ENCODE results near the gene RD3L.
"Not testable (repeated sequence)": the region's sequence is repeated elsewhere in the genome, so short reads cannot be mapped to it uniquely, and the experiment has no call there.

RD3L gene

DNA sequence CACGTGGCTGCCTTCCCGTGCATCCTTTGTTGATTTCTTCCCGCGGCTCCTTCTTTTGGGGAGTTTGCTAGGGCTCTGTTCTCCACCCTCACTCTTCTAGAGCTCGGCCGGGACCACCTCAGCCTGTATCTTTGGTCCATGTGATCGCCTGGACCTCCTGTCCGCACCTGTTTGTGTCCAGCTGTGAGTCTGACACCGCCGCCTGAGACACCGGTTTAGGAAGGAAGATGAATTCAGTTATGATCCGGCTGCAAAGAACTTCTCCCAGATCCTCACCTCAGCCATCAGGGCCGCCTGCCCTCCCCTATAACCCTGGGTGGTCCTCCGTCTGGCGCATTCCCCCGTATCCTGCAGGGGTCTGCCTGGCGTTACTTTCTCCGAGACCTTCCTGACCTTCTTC lies 14.8 kb downstream of the RD3L start:
- no peak for DNase-seq

DNA sequence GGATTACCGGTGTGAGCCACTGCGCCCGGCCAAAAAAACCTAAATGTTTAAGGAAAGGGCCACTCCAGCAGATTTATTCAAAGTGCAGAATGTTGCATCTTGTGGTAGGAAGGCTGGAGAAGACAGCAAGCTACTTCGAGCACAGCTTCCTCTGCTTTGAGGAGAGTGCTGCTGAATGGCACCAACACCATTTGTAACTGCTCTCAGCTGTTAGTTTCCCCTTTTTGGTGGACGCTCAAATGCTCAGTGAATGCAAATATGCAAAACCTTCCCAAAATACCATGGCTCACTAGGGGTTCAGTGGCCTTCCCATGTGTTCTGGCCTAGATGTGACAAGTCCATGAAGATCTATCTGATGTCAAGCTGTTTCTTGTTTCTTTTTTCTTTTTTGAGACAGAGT lies 17.0 kb downstream of the RD3L start:
- no peak for DNase-seq

DNA sequence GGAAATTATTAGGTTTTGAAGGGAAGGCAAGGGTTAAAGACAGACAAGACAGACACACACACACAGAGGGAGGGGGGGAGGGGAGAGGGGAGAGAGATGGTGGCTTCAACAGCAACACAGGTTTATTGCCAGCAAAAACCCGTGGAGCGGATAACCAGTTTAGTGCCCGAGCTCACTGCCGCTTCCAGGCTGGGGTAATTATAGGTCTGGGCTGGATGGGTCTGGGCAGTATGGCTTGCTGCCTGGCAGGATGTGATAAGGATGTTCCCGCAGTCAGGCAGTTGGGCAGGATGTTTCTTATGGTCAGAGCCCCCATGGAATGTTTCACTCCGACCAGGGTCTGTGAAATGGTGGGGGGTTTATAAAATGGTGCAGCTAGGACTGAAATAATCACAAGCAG lies 18.5 kb downstream of the RD3L start:
- DNase-seq = peak in 1 of 2 experiments; percentile 33

DNA sequence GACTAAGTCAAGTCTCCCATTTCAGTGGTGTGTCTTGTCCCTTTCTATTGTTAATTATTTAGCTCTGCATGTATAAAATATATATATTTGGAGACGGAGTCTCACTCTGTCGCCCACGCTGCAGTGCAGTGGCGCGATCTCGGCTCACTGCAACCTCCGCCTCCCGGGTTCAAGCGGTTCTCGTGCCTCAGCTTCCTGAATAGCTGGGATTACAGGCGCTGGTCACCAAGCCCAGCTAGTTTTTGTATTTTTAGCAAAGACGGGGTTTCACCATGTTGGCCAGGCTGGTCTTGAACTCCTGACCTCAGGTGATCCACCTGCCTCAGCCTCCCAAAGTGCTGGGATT lies 20.5 kb downstream of the RD3L start:
- DNase-seq = not testable (repeated sequence)

DNA sequence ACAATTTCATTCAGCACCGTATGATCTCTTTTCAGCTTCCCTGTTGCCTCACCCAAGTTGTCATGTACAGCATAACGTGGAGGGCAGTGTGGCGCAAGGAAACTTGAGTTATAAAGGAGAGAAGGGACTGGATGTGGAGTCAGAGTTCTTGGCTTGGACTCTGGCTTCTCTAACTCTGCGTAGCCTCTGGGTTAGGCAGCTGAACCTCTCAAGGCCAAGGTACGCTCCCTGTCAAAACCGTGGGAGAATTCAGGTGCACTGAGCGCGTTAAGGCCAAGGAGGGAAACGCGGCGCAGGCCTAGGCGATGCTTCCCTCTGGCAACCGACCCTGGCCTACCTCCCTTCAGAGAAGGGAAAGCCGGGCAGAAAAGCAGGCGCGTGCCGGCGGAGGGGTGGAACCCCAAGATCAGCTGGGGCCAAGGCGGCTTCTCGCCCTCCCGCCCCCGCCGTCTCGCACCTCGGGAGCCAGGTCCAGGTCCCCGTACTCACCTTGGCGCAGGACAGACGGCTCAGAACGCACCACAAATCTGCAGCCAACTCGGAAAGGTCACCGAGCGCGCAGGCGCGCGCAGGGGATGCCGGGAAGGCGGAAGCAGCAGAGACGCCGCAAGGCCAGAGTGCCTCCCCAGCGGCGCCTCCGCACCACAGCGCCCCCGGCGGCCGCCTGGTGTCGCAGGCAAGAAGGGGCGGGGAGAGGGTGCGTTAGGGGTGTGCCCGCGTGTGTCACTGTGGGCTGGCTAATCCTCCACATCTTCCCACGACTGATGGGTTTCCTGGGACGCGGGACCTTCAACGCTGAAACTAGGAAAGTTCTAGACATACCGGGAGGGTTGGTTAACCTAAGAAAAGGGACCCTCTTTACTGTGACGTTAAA lies 21.1 kb downstream of the RD3L start:
- peak; percentile 75 to 93 for DNase-seq

DNA sequence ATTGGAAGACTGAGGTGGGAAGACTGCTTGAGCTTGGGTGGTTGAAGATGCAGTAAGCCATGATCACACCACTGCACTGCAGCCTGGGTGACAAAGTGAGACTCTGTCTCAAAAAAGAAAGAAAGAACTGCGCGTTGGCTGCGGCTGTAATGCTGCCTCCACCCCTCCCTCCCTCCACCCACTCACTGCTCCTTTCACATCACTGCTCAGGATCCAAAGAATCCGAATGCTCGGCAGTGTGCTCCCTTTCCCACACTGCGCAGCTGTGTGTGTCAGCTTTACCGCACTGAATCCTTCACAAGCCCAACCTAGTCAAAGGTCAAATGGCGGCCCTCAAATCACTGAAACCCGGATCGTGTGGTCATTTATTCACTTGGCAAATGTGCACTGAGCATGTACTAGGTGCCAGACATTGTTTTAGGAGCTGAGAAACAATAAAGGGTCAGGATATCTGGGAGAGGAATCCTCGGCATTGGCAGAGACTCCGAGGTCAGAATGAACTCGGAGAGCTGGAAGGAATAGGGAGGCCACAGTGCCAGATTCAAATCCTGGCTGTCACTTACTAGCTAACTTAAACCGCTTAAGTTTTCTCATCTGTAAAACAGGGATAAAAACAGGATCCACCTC lies 25.6 kb downstream of the RD3L start:
- DNase-seq = no peak

DNA sequence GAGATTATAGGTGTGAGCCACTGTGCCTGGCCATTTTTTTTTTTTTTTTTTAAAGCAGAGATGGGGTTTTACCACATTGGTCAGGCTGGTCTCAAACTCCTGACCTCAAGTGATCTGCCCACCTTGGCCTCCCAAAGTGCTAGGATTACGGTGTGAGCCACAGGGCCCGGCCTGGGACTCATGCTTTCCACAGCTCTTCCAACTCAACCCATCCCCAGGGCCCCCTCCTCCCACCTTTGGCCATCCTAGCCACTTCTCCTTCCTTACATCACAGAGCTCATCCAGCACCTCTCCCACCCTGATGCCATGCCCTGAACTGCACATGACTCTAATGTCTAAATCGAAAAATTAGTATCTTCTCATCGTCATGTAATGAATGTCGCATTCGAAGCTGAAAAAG lies 26.7 kb downstream of the RD3L start:
- DNase-seq = no peak

DNA sequence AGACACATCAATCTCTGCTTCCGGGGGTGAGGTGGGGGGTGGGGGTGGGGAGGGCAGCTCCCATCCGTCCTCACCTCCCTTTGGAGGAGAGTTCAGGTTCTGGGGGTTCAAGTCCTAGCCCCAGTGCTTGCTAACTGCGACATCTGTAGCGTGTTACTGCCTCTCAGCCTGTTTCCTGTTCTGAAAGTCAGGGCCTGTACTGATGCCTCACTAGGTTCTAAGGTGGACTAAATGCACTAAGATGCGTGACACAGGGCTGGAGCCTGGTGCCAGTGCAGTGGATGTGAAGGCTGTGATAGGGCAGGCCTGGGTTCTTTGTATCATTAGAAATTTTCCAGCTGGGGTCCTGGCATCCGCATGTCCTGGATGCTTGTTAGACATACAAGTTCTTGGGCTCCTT lies 31.3 kb downstream of the RD3L start:
- DNase-seq = no peak

DNA sequence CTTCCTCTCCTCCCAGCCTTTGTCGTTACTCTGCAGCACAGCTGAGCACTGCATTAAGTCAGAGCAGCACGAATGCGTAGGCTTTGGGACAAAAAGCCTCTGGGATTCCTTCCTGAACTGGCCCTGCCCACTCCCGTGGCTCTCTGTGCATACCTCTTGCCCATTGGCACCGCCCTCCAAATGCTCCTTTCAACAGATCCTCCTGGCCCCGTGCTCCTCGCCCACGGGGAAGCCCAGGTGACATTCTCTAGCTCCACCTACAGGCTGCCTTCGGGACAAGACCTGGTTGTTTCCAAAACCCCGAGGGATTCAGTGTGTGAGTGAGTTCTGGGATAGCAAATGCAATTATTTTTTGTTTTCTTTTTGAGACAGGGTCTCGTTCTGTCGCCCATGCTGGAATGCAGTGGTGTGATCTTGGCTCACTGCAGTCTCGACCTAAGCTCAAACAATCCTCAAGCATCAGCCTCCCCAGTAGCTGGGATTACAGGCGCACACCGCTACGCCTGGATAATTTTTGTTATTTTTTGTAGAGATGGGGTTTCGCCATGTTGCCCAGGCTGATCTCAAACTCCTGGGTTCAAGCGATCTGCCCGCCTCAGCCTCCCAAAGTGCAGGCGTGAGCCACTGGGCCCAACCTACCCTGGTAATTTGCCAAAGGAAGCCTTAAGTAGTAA lies 31.9 kb downstream of the RD3L start:
- DNase-seq = peak; percentile 85 to 95

DNA sequence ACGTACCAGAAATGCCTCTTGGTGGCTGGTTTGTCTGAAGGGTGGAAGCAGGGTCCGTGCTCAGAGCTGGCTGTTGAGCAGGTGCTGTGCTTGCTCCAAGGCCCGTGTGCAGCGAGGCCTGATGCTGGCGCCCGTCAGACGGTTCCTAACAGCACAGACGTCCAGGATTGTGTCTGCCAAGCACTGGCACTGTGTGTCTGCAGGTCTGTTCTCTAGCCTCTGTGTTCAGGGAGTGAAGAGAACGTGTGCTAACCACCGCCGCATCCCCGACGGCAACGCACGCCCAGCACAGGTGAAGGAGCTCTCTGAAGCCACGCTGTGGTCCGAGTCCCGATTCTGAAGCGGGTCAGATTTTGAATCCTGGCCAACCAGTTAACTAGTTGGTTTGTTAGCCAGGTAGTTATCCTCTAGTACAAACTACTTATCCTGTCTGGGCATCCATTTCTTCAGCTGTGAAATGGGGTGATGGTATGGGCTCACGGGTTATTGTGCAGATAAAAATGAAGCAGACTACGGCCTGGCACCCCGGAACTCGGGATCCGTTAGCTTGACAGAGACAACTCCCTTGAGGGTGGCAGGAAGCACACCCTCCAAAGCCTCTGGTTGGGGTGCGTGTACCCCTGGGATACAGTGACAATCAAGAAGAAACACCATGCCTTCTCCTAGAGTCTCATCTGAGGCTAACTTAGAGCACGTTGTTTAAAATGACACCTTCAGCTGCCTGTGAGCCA lies 32.6 kb downstream of the RD3L start:
- DNase-seq = no peak

DNA sequence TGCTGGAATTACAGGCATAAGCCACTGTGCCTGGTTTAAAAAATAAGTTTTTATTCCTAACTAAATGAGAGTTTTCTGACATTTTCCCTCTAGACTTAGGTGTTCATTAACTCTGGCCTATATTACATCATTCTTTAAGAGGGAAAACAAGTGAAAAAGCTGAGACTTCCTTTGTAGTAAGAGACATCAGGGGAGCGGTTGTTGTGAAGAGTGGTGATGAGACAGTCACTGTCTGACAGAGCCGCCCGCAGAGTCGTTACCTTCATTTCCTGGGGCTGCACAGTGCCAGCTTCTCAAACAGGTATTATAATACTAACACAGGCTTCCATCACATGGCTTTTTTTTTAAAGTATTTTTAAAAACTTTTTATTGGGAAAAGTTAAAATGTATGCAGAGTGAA lies 33.7 kb downstream of the RD3L start:
- no peak for DNase-seq

DNA sequence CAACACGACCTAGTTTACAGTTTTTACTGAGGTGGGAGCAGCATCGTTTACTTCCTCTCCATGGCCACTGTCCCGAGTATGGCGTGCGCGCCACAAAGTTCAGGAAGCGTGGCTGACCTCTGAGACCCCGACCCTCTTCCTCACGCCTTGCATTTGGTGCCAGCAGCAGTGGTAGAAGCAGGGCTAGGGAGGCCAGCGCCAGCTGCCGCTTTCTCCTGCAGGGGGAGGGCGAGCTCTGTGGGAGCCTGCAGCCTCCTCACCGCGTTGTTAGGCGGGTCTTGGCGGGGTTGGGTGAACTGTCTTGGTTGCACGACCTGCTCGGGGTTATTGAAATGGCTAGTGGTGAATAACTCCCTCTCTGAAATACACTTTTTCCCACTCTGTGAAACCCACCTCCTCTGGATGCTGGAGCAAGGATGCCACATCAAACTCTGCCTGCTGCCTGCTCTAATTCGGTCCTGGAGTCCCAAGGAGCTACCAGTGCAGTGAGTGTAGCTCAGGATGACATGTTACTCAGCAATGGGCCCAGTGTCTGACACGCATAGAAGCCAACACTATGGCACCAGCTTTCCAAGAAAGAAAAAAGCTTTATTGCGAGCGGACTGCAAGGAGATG lies 36.4 kb downstream of the RD3L start:
- DNase-seq = peak in 1 of 2 experiments; percentile 42

DNA sequence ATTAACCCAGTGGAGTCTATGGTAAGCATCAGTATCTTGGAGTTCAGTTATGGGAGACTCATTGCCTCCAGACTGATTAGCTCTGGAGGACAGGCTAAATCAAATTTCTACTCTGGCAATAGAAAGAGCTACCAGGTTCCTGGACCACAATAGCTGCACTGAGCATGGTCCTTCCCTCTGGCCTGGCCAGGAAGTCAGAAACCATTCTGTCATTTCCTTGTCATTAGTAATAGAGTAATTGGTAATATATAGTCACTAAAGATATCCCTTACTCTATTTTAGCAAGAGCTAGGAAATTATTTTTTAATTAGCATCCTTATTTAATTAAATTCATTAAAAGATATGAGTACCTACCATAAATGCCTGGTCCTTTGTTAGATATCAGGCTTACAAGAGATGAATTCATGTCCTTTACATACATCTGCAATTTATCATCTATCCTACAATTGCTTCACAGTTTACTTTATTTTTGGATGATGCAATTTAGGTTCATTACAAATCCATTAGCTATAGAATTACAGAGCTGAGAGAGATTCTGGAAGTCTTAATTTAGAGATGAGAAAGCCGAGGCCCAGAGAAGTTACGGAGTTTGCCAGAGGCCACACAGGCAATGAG lies 37.7 kb downstream of the RD3L start:
- DNase-seq = no peak

DNA sequence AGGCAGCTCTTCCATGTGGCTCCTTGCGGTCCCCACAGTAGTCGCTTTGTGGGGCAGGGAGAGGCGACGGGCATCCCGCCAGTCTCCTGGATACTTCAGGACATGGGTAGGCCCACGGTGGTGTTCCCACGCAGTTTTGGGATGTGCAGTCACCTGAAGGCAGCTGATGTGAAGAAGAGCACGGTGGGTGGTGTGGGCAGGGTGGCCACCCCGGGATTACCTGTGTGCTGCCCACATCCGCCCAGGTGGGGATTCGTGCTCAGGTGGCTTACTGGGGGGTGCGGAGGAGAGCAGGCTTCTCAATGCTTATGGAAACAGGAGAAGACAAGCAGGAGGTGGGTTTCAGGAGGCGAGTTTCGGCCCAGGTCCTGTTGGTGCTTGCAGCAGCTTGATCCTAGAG lies 42.5 kb downstream of the RD3L start:
- DNase-seq = no peak

DNA sequence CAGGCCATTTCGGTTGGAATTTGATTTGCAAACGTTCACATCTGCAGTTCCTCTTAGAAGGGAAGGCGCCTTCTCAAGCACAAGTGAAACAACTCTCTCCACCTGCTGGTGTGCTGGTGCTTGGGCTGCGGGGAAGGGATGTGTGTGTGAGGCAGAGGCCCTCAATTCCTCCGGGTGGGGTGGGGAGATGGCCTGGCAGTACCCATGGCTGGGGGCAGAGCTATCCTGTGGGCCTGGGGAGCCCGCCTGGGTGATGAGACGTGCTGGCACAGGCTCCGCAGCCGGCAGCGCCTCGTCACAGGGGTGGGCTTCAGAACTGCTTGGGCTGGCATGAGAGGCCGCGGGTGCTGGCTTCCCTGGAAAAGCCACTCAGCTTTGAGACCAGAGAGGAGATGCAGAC lies 43.0 kb downstream of the RD3L start:
- DNase-seq = peak in 1 of 2 experiments; percentile 39

DNA sequence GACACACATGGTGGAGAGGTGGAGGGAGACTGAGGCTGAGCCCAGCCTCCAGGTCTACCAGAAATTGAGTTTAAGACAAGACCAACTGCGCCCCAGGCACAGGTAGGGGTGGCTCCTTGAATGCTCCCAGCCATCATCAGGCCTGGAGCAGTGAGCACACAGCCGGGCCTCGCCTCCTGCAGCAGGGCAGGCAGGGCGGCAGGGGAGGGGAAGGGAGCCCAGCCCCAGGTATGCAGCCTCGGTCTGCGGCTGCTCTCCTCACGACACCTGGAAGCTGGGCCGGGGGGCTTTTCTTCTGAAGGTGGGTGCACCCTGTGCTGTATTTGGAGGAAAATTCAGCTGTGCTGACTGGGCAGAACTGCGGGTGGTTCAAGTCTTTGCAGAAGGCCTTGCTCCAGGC lies 43.6 kb downstream of the RD3L start:
- DNase-seq = no peak

DNA sequence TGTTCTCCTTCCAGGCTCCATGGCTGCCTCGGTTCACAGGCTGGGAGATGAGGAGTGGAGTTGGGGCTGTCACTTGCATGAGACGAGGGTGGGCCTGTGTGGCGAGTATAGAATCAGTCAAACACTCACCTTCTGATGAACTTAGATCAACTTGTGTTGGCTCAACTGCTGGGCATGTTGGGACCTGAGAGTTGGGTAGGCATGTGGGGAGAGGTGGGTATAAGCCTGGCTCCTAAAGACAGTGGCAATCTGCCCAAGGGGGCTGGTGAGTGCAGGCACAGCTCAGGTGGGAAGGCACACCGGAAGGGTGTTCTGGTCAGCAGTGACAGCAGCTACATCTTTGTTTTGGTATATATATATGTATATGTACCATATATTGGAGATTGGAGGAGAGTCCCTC lies 44.1 kb downstream of the RD3L start:
- no peak for DNase-seq

DNA sequence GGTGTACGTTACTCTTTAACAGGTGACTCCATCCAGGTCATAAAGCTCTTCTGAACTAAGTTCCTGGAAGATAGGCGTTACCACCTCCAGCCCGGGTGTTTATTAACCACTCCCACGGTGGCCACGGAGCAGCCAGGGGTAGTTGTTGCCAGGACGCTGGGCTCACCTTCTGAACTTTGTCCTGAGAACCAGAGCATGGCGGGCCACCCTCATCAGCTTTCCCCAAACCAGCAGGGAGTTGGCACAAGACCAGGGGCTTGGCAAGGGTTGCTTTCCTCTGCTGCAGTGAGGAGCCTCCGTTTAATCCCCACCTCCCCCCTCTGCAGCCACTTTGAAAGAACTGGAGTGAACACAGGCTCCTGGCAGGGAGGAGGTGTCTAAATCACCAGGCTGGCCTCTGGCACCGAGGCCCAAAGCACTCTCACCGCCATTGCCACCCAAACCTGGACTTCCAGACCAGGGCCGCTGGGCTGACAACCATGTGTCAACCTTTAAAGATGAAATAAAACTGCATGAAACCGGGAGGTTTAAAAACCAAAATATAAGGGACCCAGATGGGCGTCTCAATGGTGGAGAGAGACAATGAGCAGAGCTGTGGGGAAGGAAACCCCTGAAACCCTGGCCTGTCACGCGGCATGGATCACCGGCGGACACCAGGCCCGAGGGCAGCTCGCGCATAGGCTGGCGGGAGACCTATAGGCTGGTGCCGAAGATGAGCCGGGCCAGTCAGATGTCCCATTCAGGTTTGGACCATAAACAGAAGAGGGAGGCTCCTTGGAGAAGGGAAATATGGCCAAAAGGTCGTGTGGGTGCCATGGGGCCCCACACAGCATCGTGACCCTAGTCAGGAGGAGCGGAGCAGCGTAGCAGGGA lies 45.0 kb downstream of the RD3L start:
- no peak for DNase-seq

DNA sequence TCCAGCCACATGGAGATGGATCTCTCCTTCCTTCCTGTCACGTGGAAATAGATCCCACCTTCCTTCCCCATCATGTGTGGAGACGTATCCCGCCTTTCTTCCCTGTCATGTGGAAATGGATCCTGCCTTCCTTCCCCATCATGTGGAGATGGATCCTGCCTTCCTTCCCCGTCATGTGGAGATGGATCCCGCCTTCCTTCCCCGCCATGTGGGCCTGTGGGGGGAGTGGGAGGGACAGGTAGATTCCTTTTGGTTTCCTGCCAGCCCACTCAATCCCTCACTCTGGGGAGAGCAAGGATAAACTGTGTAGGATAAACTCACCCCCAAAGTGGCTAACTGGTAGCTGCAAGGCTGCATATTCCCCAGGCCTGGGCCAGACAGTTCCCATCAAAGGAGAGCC lies 45.8 kb downstream of the RD3L start:
- no peak for DNase-seq

DNA sequence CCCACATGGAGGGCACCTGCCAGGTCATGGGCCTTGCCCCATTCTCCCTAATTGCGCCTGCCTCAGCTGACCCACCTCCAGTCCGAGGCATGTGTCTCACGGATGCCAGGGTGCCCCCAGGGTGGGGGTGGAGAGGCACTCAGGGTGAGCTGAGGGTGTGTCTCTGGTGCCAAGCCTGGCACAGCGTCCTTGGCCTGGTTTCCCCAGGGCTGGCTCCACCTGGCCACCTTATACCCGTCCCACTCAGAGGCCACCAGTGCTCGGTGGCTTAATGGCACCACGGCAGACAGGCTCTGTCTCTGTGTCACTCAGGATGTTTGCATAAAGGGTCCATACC lies 47.6 kb downstream of the RD3L start:
- DNase-seq = no peak

DNA sequence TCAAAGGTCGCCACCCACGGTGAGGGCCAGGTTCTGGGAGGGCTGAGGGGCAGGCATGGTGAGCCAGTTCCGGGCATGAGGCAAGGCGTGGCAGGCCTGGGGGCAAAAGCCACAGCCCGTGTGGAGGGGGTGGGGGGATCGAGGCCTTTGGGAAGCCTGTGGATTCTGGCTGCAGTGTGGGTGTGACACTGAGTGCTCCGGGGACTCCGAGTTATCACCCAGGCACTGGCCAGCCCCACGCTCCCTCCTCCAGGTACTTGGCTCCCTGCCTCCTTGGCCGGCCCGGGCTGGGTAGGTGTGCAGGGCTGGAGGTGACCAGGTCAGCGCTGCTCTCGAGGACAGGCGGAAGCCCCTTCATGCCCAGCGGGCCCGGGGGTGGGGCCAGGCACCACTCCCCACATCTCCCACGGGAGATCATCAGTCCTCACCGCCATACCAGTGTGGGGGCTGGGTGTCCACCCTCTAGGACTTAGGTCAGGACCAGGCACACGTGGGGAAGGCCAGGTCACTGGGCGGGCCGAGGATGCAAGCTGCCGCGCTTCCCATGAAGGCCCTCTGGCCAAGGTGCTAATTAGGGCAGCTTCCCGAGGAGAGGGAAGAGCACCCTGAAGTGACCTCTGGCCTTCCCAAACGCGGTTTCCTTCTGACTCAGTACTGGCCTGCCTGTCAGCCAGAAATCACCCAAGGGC lies 48.2 kb downstream of the RD3L start:
- DNase-seq = no peak
